Endothelial cell of umbilical vein (primary cell): ENCODE data around the gene KLHL26. TPM values are rescaled to one million over a fixed set of nuclear protein-coding genes. Genes with fewer than 3 reads are reported as not detected.

Experiments
- BruUV-seq: library from RNA; stranded (reverse); fragments of 400-500 nt; replicated peaks from 2 replicates; lab custom pipeline; 2021; lab: Mats Ljungman, UMichigan
- CTCF ChIA-PET: fragments of 300-600, 350-600 bp; sonication (Branson Sonifier 250); formaldehyde crosslinking; loops from one replicate; lab custom pipeline; 2021; ENCODE audit warnings: antibody characterized with exemption, inconsistent platforms; lab: Charles Lee
- POLR2A ChIA-PET: fragments of 300-600, 350-600 bp; sonication (Branson Sonifier 250); formaldehyde crosslinking; loops from one replicate; lab custom pipeline; 2021; ENCODE audit warnings: antibody characterized with exemption, inconsistent platforms; lab: Charles Lee
- DNase-seq: peaks from one replicate; pipeline ENCODE4 v3.0.0-alpha.2; 2011; ENCODE audit warnings: low read depth, low spot score
- FAIRE-seq: peaks from 2 replicates; lab custom pipeline; 2011; peaks lifted over from hg19 to GRCh38; lab: Jason Lieb, UNC
- H2AFZ ChIP-seq: 2 replicates; pipeline ENCODE4 v1.6.0; 2012; ENCODE audit warnings: low read depth, low read length, control low read depth, inconsistent platforms
- H3K27ac ChIP-seq: 2 replicates; pipeline ENCODE4 v1.5.1; 2011; ENCODE audit warnings: low read depth, mild to moderate bottlenecking, control low read depth, low read length, moderate library complexity; ENCODE audit not compliant: insufficient read depth
- H3K27me3 ChIP-seq, 2 experiments: 2 replicates each; pipeline versions ENCODE4 v1.6.0 to v1.6.1; 2011; ENCODE audit warnings: low read length in 2 of 2, mixed read lengths in 1 of 2; ENCODE audit not compliant: control insufficient read depth in 2 of 2, insufficient read depth in 2 of 2
- H3K36me3 ChIP-seq, 2 experiments: 2 replicates in 1 of 2; 3 replicates in 1 of 2; pipeline ENCODE4 v1.5.1; 2011; ENCODE audit warnings: low read length in 2 of 2, mild to moderate bottlenecking in 1 of 2, moderate library complexity in 1 of 2; ENCODE audit not compliant: control insufficient read depth in 2 of 2, insufficient read depth in 2 of 2; ENCODE audit errors: extremely low read depth in 1 of 2
- H3K4me1 ChIP-seq: 3 replicates; pipeline ENCODE4 v1.5.1; 2011; ENCODE audit warnings: mild to moderate bottlenecking, low read length; ENCODE audit not compliant: control insufficient read depth, insufficient read depth; ENCODE audit errors: extremely low read depth
- H3K4me2 ChIP-seq: 2 replicates; pipeline ENCODE4 v1.6.1; 2011; ENCODE audit warnings: low read length, control low read depth, mixed read lengths; ENCODE audit not compliant: insufficient read depth
- H3K4me3 ChIP-seq, 3 experiments: fragments of 200-600 bp in 1 of 3; sonication (generic), shearing (Covaris generic) in 1 of 3; replicated peaks in 1 of 3; 2 replicates each; pipeline ENCODE4 v1.5.1; 2011 to 2016; ENCODE audit warnings: control low read depth in 3 of 3, low read length in 3 of 3, mild to moderate bottlenecking in 2 of 3, inconsistent platforms in 1 of 3, low read depth in 1 of 3, moderate library complexity in 1 of 3; ENCODE audit not compliant: insufficient read depth in 1 of 3
- H3K79me2 ChIP-seq: 2 replicates; pipeline ENCODE4 v1.6.0; 2012; ENCODE audit warnings: low read length, inconsistent platforms; ENCODE audit not compliant: control insufficient read depth, insufficient read depth
- H3K9ac ChIP-seq: replicated peaks from 2 replicates; pipeline ENCODE3; 2011; ENCODE audit warnings: low read length, control low read depth; ENCODE audit not compliant: insufficient read depth; ENCODE audit errors: extremely low read depth
- H3K9me1 ChIP-seq: replicated peaks from 3 replicates; pipeline ENCODE4 v1.6.0; 2011; ENCODE audit warnings: mild to moderate bottlenecking, low read length; ENCODE audit not compliant: control insufficient read depth, insufficient read depth; ENCODE audit errors: extremely low read depth
- H3K9me3 ChIP-seq: replicated peaks from 2 replicates; pipeline ENCODE4 v1.5.1; 2012; ENCODE audit warnings: low read length, inconsistent platforms; ENCODE audit not compliant: control insufficient read depth, insufficient read depth
- H4K20me1 ChIP-seq: replicated peaks from 2 replicates; pipeline ENCODE3; 2011; ENCODE audit warnings: mild to moderate bottlenecking, low read length; ENCODE audit not compliant: control insufficient read depth, insufficient read depth; ENCODE audit errors: extremely low read depth
- EZH2 ChIP-seq: IDR thresholded peaks from 2 replicates; pipeline ENCODE4 v1.6.1; 2012; ENCODE audit warnings: borderline replicate concordance, low read depth, mild to moderate bottlenecking, moderate library complexity, low read length, inconsistent platforms; ENCODE audit not compliant: severe bottlenecking
- FOS ChIP-seq: IDR thresholded peaks from 2 replicates; pipeline ENCODE4 v1.6.1; 2011; ENCODE audit warnings: mild to moderate bottlenecking, low read length, moderate library complexity, borderline replicate concordance; ENCODE audit not compliant: insufficient read depth
- GATA2 ChIP-seq: IDR thresholded peaks from 2 replicates; pipeline ENCODE4 v1.7.0; 2011; ENCODE audit warnings: low read depth, mild to moderate bottlenecking, moderate library complexity, mixed read lengths, low read length; ENCODE audit not compliant: insufficient read length, insufficient read depth
- JUN ChIP-seq: IDR thresholded peaks from 2 replicates; pipeline ENCODE4 v1.6.1; 2011; ENCODE audit warnings: borderline replicate concordance, low read depth; ENCODE audit not compliant: insufficient read length, insufficient read depth
- MYC ChIP-seq: IDR thresholded peaks from one replicate; pipeline ENCODE4 v1.6.1; 2011; ENCODE audit warnings: mild to moderate bottlenecking, low read depth, low read length
- POLR2A ChIP-seq: IDR thresholded peaks from 2 replicates; pipeline ENCODE4 v1.6.1; 2012; ENCODE audit warnings: low read depth, mild to moderate bottlenecking, control low read depth, low read length
- POLR2AphosphoS5 ChIP-seq: IDR thresholded peaks from 2 replicates; pipeline ENCODE4 v1.6.1; 2012; ENCODE audit warnings: low read depth, mild to moderate bottlenecking, control low read depth, low read length, moderate library complexity; ENCODE audit not compliant: insufficient read depth
- dilution Hi-C: fragments of 300-500 bp; cut with MboI; formaldehyde crosslinking; loops from one replicate; pipeline ENCODE4 v1.15.0; 2019; ENCODE audit warnings: low sequenced_read_pairs; ENCODE audit not compliant: extremely low pct_ligation_motif_present
- intact Hi-C: fragments of 100-400 bp; cut with micrococcal nuclease; formaldehyde crosslinking; loops from one replicate; pipeline ENCODE4 v1.10.0; 2022
- polyA plus RNA-seq, 4 experiments: library from polyadenylated mRNA; depleted of rRNA in 3 of 4; stranded (reverse) in 3 of 4; unstranded in 1 of 4; fragments of >200 nt; gene quantifications; 2 replicates each; pipeline versions ENCODE4 v1.2.1 to v1.2.3, GENCODE V29; 2011 to 2012; ENCODE audit warnings: missing spikeins in 1 of 4
- total RNA-seq: library from RNA; stranded (reverse); gene quantifications from 2 replicates; pipeline ENCODE4 v1.2.3, GENCODE V29; 2021
- TF ChIP-seq, protein P1 (sequence below), 2 donors: IDR thresholded peaks; 1 replicate in 1 of 2; 2 replicates in 1 of 2; pipeline ENCODE4 v1.5.1; 2011; ENCODE audit warnings: low read length in 2 of 2, mild to moderate bottlenecking in 2 of 2, moderate library complexity in 2 of 2, control low read depth in 1 of 2, inconsistent platforms in 1 of 2, low read depth in 1 of 2; ENCODE audit not compliant: insufficient read depth in 1 of 2; ENCODE audit errors: extremely low read depth in 1 of 2
- TF ChIP-seq, protein P2 (sequence below): IDR thresholded peaks from 2 replicates; pipeline ENCODE4 v1.6.1; 2011; ENCODE audit not compliant: insufficient read depth, insufficient read length

KLHL26 gene
- total and polyA plus RNA-seq, 2 donors (not counting 3 experiments of a cell fraction or from before 2014, with no cell fraction given): 2.4 to 6.2 TPM

DNA sequence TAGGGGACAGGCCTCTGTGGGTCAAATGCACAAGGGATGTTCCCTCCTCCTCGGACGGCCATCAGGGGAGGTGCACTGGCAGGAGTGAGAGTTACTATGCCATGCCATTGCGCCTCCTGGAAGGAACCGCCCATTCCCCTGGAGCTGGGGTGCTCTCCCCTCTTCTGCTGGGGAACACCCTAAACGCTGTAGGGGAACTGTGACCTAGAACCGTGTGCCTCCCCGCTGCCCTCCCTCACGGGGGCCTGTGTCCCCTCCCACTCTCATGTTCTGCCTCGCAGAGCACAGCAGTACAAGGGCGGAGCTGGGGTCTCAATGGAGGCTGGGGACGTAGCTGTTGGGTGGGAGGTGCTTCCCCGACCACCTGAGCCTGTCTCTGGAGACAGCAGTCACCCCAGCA, 29.5 kb downstream of the KLHL26 start:
- POLR2A ChIA-PET: no interaction called here
- Histone ChIP-seq H3K4me1 (no peaks in the 10 kb centered on the region), H3K9me1 (no peaks in the 10 kb centered on the region), H4K20me1 (no peaks in the 10 kb centered on the region), H3K79me2 (no peaks in the 10 kb centered on the region), H3K9ac (no peak overlapping the region), H3K27ac (no peak overlapping the region), H2AFZ (no peak overlapping the region), H3K9me3 (no peaks in the 10 kb centered on the region), H3K4me2 (no peak overlapping the region), H3K36me3 (peaks cover 2 to 9% of the 10 kb centered on the region in 2 experiments), H3K4me3 (no peak overlapping the region), H3K27me3 (no peaks in the 10 kb centered on the region)
- TF ChIP-seq, protein P1, sequence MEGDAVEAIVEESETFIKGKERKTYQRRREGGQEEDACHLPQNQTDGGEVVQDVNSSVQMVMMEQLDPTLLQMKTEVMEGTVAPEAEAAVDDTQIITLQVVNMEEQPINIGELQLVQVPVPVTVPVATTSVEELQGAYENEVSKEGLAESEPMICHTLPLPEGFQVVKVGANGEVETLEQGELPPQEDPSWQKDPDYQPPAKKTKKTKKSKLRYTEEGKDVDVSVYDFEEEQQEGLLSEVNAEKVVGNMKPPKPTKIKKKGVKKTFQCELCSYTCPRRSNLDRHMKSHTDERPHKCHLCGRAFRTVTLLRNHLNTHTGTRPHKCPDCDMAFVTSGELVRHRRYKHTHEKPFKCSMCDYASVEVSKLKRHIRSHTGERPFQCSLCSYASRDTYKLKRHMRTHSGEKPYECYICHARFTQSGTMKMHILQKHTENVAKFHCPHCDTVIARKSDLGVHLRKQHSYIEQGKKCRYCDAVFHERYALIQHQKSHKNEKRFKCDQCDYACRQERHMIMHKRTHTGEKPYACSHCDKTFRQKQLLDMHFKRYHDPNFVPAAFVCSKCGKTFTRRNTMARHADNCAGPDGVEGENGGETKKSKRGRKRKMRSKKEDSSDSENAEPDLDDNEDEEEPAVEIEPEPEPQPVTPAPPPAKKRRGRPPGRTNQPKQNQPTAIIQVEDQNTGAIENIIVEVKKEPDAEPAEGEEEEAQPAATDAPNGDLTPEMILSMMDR (IDR thresholded peaks at IDR 0.05; ENCODE audit: extremely low read depth in 1 of 2, insufficient read depth in 1 of 2, low read depth in 1 of 2, low read length in 2 of 2): no peak
- TF ChIP-seq GATA2 (no peak), POLR2AphosphoS5 (no peak), POLR2A (no peak), FOS (no peak), JUN (no peak), MYC (no peak), EZH2 (no peak)
- TF ChIP-seq, protein P2, sequence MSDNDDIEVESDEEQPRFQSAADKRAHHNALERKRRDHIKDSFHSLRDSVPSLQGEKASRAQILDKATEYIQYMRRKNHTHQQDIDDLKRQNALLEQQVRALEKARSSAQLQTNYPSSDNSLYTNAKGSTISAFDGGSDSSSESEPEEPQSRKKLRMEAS: no peak
- intact Hi-C loops: no loop called here
- BruUV-seq: no TSS peak
- DNase-seq (no peak), FAIRE-seq (no peak)
- CTCF ChIA-PET: interaction anchor here (0.8 kb wide), 1 partner anchor 77 kb away, joined by 3 read pairs; no protein-coding TSS in a partner anchor
- dilution Hi-C loops: no loop called here
